WTC11 (cell line): ENCODE measurements around the gene PARD3B.

Experiments used
- JUN ChIP-seq: sonication (generic); formaldehyde crosslinking; IDR thresholded peaks from 2 replicates; pipeline ENCODE4 v1.8.0; 2023; ENCODE audit warnings: mild to moderate bottlenecking, missing genetic modification reagents
- SMAD3 ChIP-seq: sonication (generic); formaldehyde crosslinking; IDR thresholded peaks from 2 replicates; pipeline ENCODE4 v1.8.0; 2022; ENCODE audit warnings: missing genetic modification reagents, mild to moderate bottlenecking, borderline replicate concordance
- ZNF121 ChIP-seq: sonication (generic); formaldehyde crosslinking; IDR thresholded peaks from 2 replicates; pipeline ENCODE4 v1.8.0; 2023; ENCODE audit warnings: missing genetic modification reagents
- TF ChIP-seq, protein P1 (sequence below): sonication (generic); formaldehyde crosslinking; IDR thresholded peaks from 2 replicates; pipeline ENCODE4 v1.8.1; 2023; ENCODE audit warnings: mild to moderate bottlenecking, missing genetic modification reagents, moderate library complexity
- TF ChIP-seq, protein P2 (sequence below): fragments of 200-600 bp; IDR thresholded peaks from 2 replicates; pipeline ENCODE4 v1.8.0; 2022; ENCODE audit warnings: antibody characterized with exemption
- TF ChIP-seq, protein P3 (sequence below): sonication (generic); formaldehyde crosslinking; IDR thresholded peaks from 2 replicates; pipeline ENCODE4 v1.8.1; 2023; ENCODE audit warnings: mild to moderate bottlenecking, missing genetic modification reagents

DNA sequence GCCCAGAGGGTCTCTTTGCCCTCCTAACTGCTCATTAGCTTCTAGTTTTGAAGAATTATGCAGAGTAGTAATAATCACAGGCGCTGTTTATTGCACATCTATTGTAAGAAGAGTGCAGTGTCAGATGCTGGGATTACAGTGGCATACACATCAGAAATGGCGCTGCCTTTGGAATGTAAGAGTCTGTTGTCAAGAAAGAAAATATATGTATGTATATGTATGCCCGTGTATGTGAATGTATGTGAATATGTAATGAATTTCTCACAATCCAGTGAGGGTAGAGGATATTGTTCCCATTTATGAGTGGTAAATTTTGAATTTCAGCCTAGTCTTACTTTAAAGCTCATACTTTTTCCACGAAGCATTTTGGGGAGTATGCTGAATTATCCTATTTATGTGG is 127.5 kb downstream of the PARD3B start:
- TF ChIP-seq, protein P1, sequence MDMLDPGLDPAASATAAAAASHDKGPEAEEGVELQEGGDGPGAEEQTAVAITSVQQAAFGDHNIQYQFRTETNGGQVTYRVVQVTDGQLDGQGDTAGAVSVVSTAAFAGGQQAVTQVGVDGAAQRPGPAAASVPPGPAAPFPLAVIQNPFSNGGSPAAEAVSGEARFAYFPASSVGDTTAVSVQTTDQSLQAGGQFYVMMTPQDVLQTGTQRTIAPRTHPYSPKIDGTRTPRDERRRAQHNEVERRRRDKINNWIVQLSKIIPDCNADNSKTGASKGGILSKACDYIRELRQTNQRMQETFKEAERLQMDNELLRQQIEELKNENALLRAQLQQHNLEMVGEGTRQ (CRISPR knock-in tag) = no peak
- TF ChIP-seq SMAD3 (no peak), ZNF121 (CRISPR knock-in tag) (no peak), JUN (CRISPR knock-in tag) (no peak)
- TF ChIP-seq, protein P2, sequence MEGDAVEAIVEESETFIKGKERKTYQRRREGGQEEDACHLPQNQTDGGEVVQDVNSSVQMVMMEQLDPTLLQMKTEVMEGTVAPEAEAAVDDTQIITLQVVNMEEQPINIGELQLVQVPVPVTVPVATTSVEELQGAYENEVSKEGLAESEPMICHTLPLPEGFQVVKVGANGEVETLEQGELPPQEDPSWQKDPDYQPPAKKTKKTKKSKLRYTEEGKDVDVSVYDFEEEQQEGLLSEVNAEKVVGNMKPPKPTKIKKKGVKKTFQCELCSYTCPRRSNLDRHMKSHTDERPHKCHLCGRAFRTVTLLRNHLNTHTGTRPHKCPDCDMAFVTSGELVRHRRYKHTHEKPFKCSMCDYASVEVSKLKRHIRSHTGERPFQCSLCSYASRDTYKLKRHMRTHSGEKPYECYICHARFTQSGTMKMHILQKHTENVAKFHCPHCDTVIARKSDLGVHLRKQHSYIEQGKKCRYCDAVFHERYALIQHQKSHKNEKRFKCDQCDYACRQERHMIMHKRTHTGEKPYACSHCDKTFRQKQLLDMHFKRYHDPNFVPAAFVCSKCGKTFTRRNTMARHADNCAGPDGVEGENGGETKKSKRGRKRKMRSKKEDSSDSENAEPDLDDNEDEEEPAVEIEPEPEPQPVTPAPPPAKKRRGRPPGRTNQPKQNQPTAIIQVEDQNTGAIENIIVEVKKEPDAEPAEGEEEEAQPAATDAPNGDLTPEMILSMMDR = no peak
- TF ChIP-seq, protein P3, sequence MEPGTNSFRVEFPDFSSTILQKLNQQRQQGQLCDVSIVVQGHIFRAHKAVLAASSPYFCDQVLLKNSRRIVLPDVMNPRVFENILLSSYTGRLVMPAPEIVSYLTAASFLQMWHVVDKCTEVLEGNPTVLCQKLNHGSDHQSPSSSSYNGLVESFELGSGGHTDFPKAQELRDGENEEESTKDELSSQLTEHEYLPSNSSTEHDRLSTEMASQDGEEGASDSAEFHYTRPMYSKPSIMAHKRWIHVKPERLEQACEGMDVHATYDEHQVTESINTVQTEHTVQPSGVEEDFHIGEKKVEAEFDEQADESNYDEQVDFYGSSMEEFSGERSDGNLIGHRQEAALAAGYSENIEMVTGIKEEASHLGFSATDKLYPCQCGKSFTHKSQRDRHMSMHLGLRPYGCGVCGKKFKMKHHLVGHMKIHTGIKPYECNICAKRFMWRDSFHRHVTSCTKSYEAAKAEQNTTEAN = no peak
